Stimulated activated CD8-positive, alpha-beta memory T cell treated with anti-CD3 and anti-CD28 coated beads, Interleukin-2, amount 100 ng/mL, for 1 hour (primary cell): ENCODE results near the gene YEATS4.

Experiments used
- DNase-seq, 2 donors: peaks; one replicate each; pipeline ENCODE4 v3.0.0-alpha.2; 2020; ENCODE audit warnings: low read depth in 2 of 2

YEATS4 gene

DNA sequence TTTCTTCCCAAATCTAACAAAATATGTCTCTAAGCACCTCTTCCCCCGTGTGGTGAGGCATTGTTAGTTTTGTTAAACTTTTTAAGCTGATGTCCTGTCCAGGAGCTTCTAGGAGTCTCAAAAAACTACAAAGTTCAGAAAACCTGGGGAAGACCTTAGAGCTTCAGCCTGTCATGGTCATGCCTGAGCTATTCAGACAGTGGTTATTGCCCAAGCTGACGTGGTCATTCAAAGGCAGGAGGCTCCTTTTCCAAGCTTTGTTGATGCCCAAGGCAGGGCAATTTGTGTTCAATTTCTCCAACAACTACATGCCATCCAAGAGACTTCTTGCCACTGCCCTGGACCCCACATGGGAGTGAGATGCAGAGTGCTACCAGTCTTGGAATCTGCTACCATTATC is 17.1 kb upstream of the YEATS4 start:
- DNase-seq, result no peak

DNA sequence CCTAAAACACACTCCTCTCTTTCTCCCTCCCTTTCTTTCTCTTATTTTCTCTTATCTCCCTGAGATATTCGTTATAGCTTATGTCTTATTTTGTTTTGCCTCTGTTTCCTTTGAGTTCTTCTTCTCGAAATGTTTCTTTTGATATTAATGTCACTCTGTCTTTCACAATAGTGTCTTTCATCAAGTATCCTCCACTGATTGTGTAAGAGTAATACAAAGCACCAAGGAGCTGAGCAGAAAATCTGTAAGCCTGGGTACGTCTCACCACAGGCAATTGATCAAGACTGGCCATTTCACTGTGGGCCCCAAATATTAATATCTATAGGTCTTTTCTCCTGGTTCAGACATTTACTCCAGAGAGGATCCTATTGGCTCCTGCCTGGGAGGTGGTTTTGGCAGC is 16.2 kb upstream of the YEATS4 start:
- DNase-seq, result no peak

DNA sequence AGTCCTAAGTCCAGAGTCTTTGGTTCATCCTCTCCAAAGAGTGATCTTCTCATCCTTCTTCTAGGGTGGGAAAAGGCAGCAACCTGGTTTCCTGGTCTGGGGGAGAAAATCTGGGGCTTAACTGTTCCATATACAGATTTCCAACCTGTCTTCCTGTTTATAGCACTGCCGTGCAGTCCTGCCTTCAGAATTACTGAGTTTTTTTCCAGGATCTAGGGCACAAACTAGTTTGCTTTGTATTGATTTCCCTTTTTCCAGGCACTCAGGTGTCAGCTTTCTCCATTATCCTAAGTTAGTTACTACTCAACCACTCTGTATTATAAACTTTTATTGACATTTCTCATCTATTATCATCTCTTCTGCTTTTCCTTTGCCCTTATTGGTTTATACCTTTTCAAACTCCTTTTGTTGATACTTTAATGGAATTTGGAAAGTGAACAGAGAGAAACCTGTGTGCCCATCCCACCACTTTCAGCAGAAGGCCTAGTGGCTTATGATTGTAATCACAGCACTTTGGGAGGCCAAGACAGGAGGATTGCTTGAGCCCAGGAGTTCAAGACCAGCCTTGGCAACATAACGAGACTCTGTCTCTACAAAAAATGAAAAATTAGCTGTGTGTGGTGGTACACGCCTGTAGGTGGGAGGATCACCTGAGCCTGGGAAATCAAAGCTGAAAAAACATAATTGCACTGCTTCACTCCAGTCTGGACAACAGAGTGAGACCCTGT is 15.5 kb upstream of the YEATS4 start:
- DNase-seq, result no peak

DNA sequence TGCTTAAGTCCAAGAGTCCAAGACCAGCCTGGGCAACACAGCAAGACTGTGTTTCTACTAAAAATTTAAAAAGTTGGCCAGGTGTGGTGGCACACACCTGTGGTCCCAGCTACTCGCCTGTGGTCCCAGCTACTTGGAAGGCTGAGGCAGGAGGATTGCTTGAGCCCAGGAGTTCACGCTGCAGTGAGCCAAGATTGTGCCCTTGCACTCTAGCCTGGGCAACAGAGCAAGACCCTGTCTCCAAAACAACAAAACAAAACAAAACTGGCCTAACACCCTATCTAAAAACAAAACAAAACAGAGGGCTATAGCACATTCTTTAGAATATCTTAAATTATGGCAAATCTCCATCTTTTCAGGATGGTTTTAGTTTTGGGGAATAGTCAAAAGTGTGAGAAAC is 14.5 kb upstream of the YEATS4 start:
- no peak for DNase-seq

DNA sequence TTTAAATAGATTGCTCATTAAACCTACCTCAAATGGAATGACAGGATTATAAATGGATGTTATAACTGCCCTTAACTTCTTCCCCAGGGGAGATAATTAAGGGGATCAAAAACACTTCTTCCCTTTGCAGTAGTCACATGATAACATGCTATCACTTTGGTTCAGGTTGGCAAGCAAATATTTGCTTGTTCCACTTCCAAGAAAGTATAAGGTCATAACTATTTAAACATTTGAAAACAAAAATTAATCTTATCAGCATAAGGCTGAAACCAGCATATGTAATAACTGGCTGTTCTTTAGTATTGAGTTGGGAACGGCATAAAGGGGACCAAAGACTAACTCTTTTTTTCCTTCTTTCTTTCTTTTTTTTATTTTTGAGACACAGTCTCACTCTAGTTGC is 13.8 kb upstream of the YEATS4 start:
- DNase-seq, result no peak

DNA sequence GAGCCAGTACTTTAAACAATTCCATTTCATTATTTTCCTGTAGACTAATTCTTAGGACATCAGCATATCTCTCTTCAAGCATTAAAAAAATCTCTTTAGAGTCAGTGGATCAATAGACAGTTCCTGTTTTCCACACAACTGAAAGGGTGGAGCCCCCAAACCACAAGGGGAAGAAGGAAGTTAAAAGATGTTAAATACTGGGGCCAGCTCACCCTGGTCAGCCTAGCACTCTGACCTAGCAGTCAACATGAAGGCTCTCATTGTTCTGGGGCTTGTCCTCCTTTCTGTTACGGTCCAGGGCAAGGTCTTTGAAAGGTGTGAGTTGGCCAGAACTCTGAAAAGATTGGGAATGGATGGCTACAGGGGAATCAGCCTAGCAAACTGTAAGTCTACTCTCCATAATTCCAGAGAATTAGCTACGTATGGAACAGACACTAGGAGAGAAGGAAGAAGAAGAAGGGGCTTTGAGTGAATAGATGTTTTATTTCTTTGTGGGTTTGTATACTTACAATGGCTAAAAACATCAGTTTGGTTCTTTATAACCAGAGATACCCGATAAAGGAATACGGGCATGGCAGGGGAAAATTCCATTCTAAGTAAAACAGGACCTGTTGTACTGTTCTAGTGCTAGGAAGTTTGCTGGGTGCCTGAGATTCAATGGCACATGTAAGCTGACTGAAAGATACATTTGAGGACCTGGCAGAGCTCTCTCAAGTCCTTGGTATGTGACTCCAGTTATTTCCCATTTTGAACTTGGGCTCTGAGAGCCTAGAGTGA is 11.2 kb upstream of the YEATS4 start, which contains the start of gene LYZ:
Gene LYZ, plus strand, starts transcription at position 220 of the 777 bp plus-strand sequence. Its CDS starts 28 bp downstream, at position 248.
- no peak for DNase-seq

DNA sequence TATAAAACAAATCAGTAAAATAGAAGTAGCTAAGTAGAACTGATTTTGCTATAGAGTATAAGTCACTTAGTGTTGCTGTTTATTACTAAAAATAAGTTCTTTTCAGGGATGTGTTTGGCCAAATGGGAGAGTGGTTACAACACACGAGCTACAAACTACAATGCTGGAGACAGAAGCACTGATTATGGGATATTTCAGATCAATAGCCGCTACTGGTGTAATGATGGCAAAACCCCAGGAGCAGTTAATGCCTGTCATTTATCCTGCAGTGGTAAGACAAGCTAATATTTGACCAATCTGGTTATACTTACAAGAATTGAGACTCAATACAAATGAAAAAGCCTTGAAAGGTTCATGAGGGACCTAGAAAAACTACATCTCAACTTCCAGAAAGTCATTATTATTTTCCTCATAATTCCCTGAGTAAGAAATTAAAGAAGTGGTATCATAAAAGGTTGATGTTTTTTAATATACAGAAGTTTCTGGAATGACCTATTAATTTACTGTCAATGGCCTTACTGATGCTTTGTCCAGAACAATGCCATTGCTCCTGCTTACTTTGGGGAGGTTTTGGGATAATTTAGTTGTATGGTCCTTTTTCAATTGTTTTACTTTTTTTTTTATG is 9.4 kb upstream of the YEATS4 start:
- no peak for DNase-seq

DNA sequence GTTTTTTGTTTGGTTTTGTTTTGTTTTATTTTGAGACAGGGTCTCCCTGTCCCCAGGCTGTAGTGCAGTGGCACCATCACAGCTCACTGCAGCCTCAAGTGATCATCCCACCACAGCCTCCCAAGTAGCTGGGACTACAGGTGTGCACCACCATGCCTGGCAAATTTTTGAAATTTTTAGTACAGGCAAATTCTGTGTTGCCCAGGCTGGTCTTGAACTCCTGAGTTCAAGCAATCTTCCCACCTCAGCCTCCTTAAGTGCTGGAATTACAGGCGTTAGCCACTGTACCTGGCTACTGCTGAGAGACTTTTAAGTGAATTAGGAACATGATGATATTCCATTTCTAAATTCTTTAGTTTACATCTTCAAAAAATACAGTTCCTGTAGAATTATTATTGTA is 8.8 kb upstream of the YEATS4 start:
- no peak for DNase-seq

DNA sequence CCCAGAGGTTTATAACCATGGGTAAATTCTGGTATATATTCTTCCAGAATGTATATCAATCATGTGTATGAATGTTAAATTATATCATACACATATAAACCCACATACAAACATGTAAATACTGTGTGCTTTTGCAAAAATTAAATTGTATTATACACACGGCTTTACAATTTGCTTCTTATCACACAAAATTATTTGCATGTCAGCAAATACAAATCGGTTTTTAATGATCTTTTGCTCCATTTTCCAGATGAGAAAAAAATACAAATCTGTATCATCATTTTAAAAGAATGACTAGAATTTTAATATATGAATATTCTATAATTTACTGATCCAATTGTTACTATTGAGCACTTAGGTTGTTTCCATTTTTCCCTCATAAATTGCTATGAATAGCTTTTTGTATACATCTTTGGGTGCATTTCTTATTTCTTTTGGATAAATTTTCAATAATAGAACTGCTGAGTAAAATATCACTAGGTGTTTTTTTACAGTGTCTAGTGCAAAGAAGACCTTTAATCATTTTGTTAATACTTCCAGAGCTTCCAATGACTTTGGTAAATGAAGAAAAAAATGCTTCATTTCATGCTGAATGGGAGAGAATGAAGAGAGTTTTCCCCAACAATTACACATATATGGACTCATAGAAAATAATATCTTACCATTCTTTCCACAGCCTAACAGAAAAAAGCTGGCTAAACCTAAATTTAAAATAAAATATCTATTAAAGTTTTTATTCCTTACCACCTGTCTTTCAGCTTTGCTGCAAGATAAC is 7.9 kb upstream of the YEATS4 start:
- no peak for DNase-seq

DNA sequence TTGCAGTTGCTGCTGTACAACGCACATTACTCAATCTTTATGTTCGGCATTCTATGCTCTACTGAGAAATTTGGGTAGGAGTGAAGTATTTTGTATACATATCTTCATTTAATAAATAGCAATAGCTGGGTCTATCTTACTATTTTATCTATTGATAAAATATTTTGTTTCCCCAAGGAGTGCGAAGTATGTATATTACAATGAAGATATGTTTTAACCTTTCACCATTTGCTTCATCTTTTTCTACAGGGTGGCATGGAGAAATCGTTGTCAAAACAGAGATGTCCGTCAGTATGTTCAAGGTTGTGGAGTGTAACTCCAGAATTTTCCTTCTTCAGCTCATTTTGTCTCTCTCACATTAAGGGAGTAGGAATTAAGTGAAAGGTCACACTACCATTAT is 6.6 kb upstream of the YEATS4 start:
- no peak for DNase-seq

DNA sequence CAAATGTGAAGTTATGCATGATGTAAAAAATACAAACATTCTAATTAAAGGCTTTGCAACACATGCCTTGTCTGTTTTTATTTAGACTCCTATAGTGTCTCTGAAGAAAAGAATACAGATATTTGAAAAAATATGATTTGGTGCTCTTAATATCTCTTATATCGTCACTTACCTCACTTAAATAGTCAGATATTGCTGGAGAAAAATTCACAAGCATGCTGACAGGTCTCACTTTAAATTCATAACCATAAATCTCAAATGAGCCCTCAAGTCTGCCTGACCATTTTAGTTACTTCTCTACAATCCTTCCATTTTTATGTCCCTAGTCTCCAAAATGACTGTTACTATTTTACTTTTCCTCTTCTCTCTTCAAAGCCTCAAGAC is 5.4 kb upstream of the YEATS4 start:
- DNase-seq, result no peak

DNA sequence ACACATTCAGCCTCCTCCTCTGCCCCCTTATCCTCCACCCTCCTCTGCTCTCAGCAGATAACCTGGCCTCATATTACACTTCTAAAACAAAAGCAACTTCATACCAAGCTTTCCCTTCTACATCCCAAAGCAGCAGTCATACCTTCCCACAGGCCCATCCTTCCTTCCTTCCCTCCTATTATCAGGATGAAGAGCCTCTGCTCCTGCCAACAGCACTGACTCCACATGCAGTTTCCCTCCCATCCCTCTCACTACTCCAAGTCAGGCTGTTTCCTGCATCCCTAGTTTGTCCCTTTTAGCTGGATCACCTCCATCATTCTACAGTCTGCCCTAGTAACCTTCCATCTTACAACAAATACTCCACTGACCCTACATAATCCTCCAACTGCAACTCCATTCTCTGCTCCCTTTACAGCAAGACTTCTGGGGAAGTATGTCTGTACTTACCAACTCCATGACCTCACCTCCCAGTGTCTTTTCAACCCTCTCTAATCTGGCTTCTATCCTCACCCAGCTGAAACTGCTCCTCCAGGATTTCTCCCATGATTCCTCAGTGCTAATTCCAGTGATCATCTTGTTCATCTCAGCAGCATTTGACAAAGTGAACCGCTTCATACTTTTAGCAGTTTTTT is 4.9 kb upstream of the YEATS4 start:
- no peak for DNase-seq

DNA sequence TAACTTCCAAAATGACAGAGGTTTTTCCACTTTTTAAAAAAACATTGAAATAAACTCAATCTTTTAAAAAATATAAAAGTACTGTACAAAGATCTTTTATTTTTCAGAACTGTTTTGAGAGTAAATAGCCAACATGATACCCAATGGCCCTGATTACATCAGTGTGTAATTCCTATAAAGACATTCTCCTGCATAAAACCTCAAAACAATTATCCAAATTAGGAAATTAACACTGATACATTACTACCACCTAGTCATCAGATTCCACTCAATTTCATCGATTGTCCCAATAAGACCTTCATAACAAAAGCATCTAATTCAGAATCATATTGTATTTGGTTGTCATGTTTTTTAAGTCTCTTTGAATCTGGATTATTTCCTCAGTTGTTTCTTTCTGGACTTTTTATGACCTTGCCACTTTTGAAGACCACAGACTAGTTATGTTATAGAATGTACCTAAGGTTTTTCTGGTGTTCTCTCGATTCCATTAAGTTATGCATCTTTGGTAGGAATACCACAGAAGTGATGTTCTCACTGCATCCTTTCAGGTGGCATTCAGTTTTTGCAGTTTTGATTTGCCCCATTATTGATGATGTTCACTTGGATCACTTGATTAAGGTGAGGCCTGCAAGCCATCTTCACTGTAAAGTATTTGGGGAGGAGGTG is 4.0 kb upstream of the YEATS4 start:
- no peak for DNase-seq

DNA sequence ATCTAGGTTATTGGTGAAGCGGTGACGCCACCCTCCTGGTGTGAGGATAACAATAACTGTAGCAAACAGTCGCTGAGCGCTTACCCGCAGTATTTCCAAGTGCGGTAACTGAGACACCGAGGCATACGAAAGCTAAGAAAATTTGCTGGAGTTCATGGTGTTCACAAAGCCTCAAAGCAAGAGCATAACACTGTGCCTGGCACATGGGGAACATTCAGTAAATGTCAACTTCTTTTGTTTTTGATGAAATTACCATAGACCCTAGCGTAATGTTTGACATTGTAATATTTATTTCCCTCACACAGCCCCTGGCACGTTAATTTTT is 767 bp downstream of the YEATS4 start:
- DNase-seq, result no peak

DNA sequence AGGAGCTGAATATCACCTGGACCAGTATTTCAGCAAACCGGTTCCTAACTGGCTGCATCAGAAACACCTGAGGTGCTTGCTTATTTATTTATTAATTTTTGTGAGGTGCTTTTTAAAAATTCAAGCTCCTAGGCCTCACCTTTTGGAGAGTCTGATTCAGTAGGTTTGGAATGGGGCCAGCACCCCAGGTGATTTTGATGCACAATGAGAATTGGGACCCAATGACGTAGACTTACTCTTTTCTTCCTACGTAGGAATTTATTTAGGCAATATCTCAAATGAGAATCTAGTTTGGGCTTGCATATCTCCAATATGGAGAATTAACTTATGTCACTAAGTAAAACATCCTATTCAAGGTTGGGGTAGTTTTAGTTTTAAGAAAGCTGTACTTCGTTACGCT is 7.3 kb downstream of the YEATS4 start:
- DNase-seq, result no peak

DNA sequence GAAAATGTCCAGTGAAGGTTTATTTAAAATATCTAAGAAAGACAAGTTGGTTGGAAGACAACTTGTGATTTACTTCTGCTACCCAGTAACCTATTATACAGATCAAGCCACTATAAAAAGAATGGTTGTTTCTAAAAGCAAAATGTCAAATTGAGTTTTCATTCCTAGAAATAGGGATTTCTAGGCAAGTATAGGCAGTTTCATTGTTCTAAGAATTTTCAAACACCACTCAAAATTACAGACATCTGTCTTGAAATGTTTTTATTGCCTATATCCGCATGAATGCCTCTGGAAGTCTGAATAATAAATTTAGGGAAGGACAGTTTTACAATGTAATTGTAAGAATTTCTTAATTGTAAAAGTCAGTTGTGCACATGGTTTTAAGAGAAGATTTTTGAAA is 8.6 kb downstream of the YEATS4 start:
- DNase-seq, result no peak

DNA sequence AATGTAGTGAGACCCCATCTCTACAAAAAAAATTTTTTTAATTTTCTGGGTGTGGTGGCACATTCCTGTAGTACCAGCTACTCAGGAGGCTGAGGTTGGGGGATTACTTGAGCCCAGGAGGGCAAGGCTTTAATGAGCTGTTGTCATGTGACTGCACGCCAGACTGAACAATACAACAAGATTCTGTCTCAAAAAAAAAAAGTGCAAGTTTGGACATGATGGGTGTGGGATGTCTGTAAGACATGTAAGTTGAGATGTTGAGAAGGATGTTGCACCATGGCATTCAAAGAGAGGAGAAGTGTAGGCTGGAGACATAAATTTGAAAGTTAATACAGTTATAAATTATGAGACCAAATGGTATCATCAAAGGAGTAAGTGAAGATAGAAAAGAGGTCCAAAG is 23.5 kb downstream of the YEATS4 start:
- DNase-seq, result no peak

DNA sequence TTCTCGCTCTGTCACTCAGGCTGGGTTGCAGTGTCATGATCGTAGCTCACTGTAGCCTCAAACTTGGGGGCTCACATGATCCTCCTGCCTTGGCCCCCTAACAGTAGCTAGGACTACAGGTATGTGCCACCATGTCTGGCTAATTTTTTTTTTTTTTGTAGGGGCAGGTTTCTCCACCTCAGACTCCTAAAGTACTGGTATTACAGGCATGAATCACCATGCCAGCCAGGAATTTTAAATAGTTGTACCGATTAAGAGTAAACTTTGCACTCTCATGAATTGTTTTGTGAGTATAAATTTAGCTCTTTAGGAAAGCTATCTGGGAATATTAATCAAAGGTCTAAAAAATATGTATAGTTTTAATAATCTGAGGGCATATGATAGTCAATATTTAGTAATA is 25.5 kb downstream of the YEATS4 start:
- DNase-seq, result no peak

DNA sequence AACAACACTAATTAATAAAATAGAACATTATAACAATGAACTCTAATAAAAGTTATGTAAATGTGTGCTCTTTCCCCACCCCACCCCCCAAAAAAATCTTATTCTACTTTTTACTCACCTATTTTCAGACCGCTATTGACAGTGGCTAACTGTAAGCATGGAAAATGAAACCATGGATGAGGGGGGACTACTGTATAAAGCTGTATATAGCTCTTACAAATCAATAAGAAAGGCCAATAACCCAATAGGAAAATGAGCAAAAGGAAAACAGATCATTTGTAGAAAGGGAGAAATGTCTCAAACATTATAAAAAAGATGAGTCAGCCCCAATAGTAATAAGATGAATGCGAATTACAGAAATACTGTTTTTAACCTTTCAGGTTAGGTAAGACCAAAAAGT is 27.4 kb downstream of the YEATS4 start:
- no peak for DNase-seq

DNA sequence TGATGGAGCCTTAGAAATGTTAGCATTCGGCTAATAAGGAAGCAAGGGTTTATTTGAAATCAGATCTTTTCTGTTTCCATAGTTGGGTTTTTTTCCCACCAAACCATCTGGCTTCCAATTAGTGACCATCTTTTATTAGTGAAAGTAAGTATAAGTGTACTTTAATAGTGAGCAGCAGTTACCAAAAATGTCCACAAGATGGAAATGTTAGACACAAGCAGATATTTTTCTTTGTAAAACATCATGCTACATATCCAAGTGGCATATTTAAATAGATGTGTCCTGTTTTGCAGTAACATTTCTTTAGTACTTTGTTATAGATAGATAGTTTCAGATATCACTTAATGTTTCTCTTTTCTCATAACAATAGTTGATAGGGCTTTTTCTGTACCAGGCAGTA is 28.8 kb downstream of the YEATS4 start:
- no peak for DNase-seq

DNA sequence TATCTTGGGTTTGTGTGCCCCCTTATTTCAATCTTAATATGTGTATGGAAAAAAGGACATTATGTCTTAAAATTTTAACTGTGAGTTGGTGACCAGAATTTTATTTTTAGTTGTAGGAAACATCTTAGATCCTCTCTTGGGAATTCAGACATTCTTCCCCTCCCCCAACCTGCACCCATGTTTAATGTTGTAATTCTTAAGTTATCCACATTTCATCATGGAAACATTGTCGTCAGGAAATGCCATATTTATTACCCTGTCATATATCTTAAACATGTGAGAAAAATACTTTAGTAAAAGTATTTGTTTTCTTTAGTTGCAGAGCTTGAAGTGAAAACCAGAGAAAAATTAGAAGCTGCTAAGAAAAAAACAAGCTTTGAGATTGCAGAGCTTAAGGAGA is 30.3 kb downstream of the YEATS4 start:
- DNase-seq, result no peak
